ENCODE measurements around the gene AGR3. TPM values are rescaled to one million over a fixed set of nuclear protein-coding genes. Genes with fewer than 3 reads are reported as not detected.
"Not testable (repeated sequence)": the region's sequence is repeated elsewhere in the genome, so short reads cannot be mapped to it uniquely, and the experiment has no call there.

AGR3 gene
- total and polyA plus RNA-seq, 8 donors, result 14.2 to 74.0 (median 24.2) TPM; not detected in 3

- 67 to 82% (median 73%) methylated on average over 1 of the region's 1 CpG for WGBS, 5 donors
- Histone ChIP-seq H3K27me3 (no peaks in the 10 kb centered on the region), H3K36me3 (no peaks in the 10 kb centered on the region), H3K9me3 (peaks cover 0 to 12% (median 0%) of the 10 kb centered on the region in 4 donors), H3K27ac (no peak overlapping the region), H3K4me1 (no peaks in the 10 kb centered on the region), H3K4me3 (no peak overlapping the region)
- TF ChIP-seq CTCF (IDR thresholded peaks at IDR 0.05) (no peak), POLR2AphosphoS5 (IDR thresholded peaks at IDR 0.05) (no peak), POLR2A (IDR thresholded peaks at IDR 0.05) (no peak), EP300 (IDR thresholded peaks at IDR 0.05) (no peak)
- intact Hi-C loops (cut with DNase I; ENCODE audit: low total_unique reads), result no loop called here
- DNase-seq, result no peak
These were observed 5.9 kb downstream of the AGR3 start for GRCh38 chr7:16875861-16876260.

GRCh38 chr7:16874066-16874465 is 7.7 kb downstream of the AGR3 start:
- Histone ChIP-seq H3K9me3 (peaks cover 0 to 12% (median 0%) of the 10 kb centered on the region in 4 donors), H3K4me1 (no peaks in the 10 kb centered on the region), H3K36me3 (no peaks in the 10 kb centered on the region), H3K4me3 (no peak overlapping the region), H3K27ac (no peak overlapping the region), H3K27me3 (no peaks in the 10 kb centered on the region)
- intact Hi-C loops (cut with DNase I; ENCODE audit: low total_unique reads), result no loop called here
- no peak for DNase-seq
- TF ChIP-seq POLR2A (IDR thresholded peaks at IDR 0.05) (no peak), CTCF (IDR thresholded peaks at IDR 0.05) (no peak), EP300 (IDR thresholded peaks at IDR 0.05) (no peak), POLR2AphosphoS5 (IDR thresholded peaks at IDR 0.05) (no peak)
- WGBS, 5 donors, result 43 to 71% (median 54%) methylated on average over 4 of the region's 4 CpGs

- intact Hi-C loops (cut with DNase I; ENCODE audit: low total_unique reads), result no loop called here
- peaks cover 0 to 10% (median 0%) of the 10 kb centered on the region in 4 donors for H3K9me3 ChIP-seq
- H3K27ac ChIP-seq, result no peak overlapping the region
- no peaks in the 10 kb centered on the region for H3K27me3 ChIP-seq
- TF ChIP-seq EP300 (IDR thresholded peaks at IDR 0.05), result no peak
- TF ChIP-seq POLR2AphosphoS5 (IDR thresholded peaks at IDR 0.05), result no peak
- TF ChIP-seq POLR2A (IDR thresholded peaks at IDR 0.05), result no peak
- no peak for TF ChIP-seq CTCF (IDR thresholded peaks at IDR 0.05)
- H3K4me3 ChIP-seq, result no peak overlapping the region
- no peaks in the 10 kb centered on the region for H3K36me3 ChIP-seq
- DNase-seq, result no peak
- H3K4me1 ChIP-seq, result no peaks in the 10 kb centered on the region
These were observed 14.5 kb downstream of the AGR3 start for GRCh38 chr7:16867328-16867727.

- DNase-seq; H3K27ac ChIP-seq; H3K36me3 ChIP-seq; H3K4me3 ChIP-seq; intact Hi-C loops (cut with DNase I; ENCODE audit: low total_unique reads); H3K9me3 ChIP-seq; H3K27me3 ChIP-seq: not testable (repeated sequence)
- H3K4me1 ChIP-seq, result peaks cover 0 to 19% (median 6%) of the 10 kb centered on the region in 4 donors
- 92 to 97% (median 93%) methylated on average over 11 of the region's 11 CpGs for WGBS, 5 donors
These were observed 28.6 kb downstream of the AGR3 start for GRCh38 chr7:16853189-16853588.

- H3K9me3 ChIP-seq, result peaks cover 0 to 4% (median 0%) of the 10 kb centered on the region in 4 donors
- H3K4me3 ChIP-seq, result no peak overlapping the region
- peak in 1 of 2 donors; percentile 41 for DNase-seq
- H3K27ac ChIP-seq, result peak overlapping the region in 1 of 5 donors; percentile 4
- no peaks in the 10 kb centered on the region for H3K27me3 ChIP-seq
- intact Hi-C loops (cut with DNase I; ENCODE audit: low total_unique reads), result no loop called here
- WGBS, 5 donors, result 32 to 55% (median 41%) methylated on average over 2 of the region's 2 CpGs
- TF ChIP-seq POLR2A (IDR thresholded peaks at IDR 0.05), result no peak
- TF ChIP-seq POLR2AphosphoS5 (IDR thresholded peaks at IDR 0.05), result peak in 1 of 3 donors; percentile 30
- H3K36me3 ChIP-seq, result no peaks in the 10 kb centered on the region
- peaks cover 0 to 31% (median 13%) of the 10 kb centered on the region in 4 donors for H3K4me1 ChIP-seq
These were observed 30.0 kb downstream of the AGR3 start for GRCh38 chr7:16851829-16852228.

Measured in stomach (tissue), 9 donors.